HepG2 (cell line): ENCODE results near the gene TSPAN3. TPM values are rescaled to one million over a fixed set of nuclear protein-coding genes. Genes with fewer than 3 reads are reported as not detected.

Source experiments
- ATAC-seq: fragments of 200-7000 bp; cut with Tn5 transposase; 3 replicates; pipeline ENCODE4 v1.9.1; 2020; ENCODE audit warnings: mild to moderate bottlenecking, moderate library complexity
- BruUV-seq: library from RNA; stranded (reverse); fragments of 400-500 nt; replicated peaks from 2 replicates; lab custom pipeline; 2021; lab: Mats Ljungman, UMichigan
- CTCF ChIA-PET: fragments of 300-600 bp; formaldehyde crosslinking; extraction: SDS; loops from one replicate; lab custom pipeline; 2021; ENCODE audit warnings: low total read pairs, inconsistent platforms, low intra/inter-chr PET ratio; lab: Yijun Ruan, JAX
- POLR2A ChIA-PET: fragments of 350-600 bp; sonication (Branson Sonifier 250); formaldehyde crosslinking; loops from one replicate; lab custom pipeline; 2020; ENCODE audit warnings: antibody characterized with exemption, inconsistent platforms; lab: Yijun Ruan, JAX
- DNase-seq: peaks from one replicate; pipeline ENCODE4 v3.0.0-alpha.2; 2015; ENCODE audit warnings: low spot score
- FAIRE-seq: peaks from 3 replicates; lab custom pipeline; 2011; peaks lifted over from hg19 to GRCh38; lab: Jason Lieb, UNC
- H2AFZ ChIP-seq: one replicate; pipeline ENCODE4 v1.6.1; 2011; ENCODE audit warnings: low read length, inconsistent platforms
- H3K27ac ChIP-seq: fragments of 300-600 bp; 3 replicates; pipeline ENCODE4 v1.8.0; 2011; ENCODE audit warnings: mixed run types, mild to moderate bottlenecking, mixed read lengths, low read length, inconsistent platforms; ENCODE audit not compliant: insufficient read depth; ENCODE audit errors: extremely low read length
- H3K27me3 ChIP-seq, 2 experiments: fragments of 200-600 bp in 1 of 2; 2 replicates in 1 of 2; 3 replicates in 1 of 2; pipeline versions ENCODE4 v1.6.0 to v1.8.0; 2011; ENCODE audit warnings: low read length in 2 of 2, mild to moderate bottlenecking in 2 of 2, moderate library complexity in 2 of 2, inconsistent platforms in 1 of 2; ENCODE audit not compliant: insufficient read depth in 2 of 2, control insufficient read depth in 1 of 2
- H3K36me3 ChIP-seq, 2 experiments: fragments of 200-600 bp in 1 of 2; replicated peaks in 1 of 2; 2 replicates in 1 of 2; 3 replicates in 1 of 2; pipeline versions ENCODE4 v1.5.1 to v1.8.0; 2011; ENCODE audit warnings: low read length in 2 of 2, inconsistent platforms in 1 of 2; ENCODE audit not compliant: insufficient read depth in 2 of 2, control insufficient read depth in 1 of 2
- H3K4me1 ChIP-seq: 2 replicates; pipeline ENCODE4 v1.5.1; 2012; ENCODE audit warnings: low read length, inconsistent platforms; ENCODE audit not compliant: insufficient read depth
- H3K4me2 ChIP-seq: 2 replicates; pipeline ENCODE4 v1.6.0; 2011; ENCODE audit warnings: low read depth, low read length, inconsistent platforms
- H3K4me3 ChIP-seq, 3 experiments: fragments of 200-600 bp in 1 of 3; sonication (generic), shearing (Covaris generic) in 1 of 3; replicated peaks in 1 of 3; 2 replicates each; pipeline ENCODE4 v1.5.1; 2011 to 2016; ENCODE audit warnings: low read length in 3 of 3, inconsistent platforms in 2 of 3, low read depth in 2 of 3, mild to moderate bottlenecking in 2 of 3, control low read depth in 1 of 3, mixed read lengths in 1 of 3; ENCODE audit not compliant: insufficient read depth in 1 of 3
- H3K79me2 ChIP-seq: one replicate; pipeline ENCODE4 v1.6.1; 2011; ENCODE audit warnings: low read length, inconsistent platforms; ENCODE audit not compliant: insufficient read depth
- H3K9ac ChIP-seq: 2 replicates; pipeline ENCODE4 v1.6.0; 2011; ENCODE audit warnings: mild to moderate bottlenecking, low read depth, low read length, inconsistent platforms; ENCODE audit not compliant: insufficient read depth
- H3K9me3 ChIP-seq: 2 replicates; pipeline ENCODE4 v1.5.1; 2012; ENCODE audit warnings: mild to moderate bottlenecking, low read length
- H4K20me1 ChIP-seq: 2 replicates; pipeline ENCODE4 v1.6.0; 2011; ENCODE audit warnings: inconsistent platforms, mild to moderate bottlenecking, low read length, moderate library complexity; ENCODE audit not compliant: insufficient read depth
- DMAP1 ChIP-seq: IDR thresholded peaks from 2 replicates; pipeline ENCODE4 v1.6.1; 2016
- FOXP1 ChIP-seq, 2 experiments: fragments of 450-650 bp in 1 of 2; IDR thresholded peaks; 2 replicates each; pipeline ENCODE4 v1.6.1; 2017 to 2018; ENCODE audit warnings: antibody characterized with exemption in 1 of 2
- WGBS: methylation state at CpG from one replicate; pipeline ENCODE4 v1.1.6; 2017; ENCODE audit warnings: low lambda C conversion rate; 5-methylcytosine and 5-hydroxymethylcytosine counted together
- in situ Hi-C: cut with HindIII; loops from 2 replicates; pipeline ENCODE4 v1.10.0; 2017; ENCODE audit warnings: low pct_unique_long_range_greater_than_20kb; ENCODE audit not compliant: extremely low pct_ligation_motif_present
- intact Hi-C: fragments of 100-400 bp; cut with micrococcal nuclease; formaldehyde crosslinking; loops from one replicate; pipeline ENCODE4 v1.10.0; 2022; ENCODE audit not compliant: unreplicated experiment
- polyA plus RNA-seq, 8 experiments: library from polyadenylated mRNA; depleted of rRNA in 3 of 8; stranded (reverse) in 7 of 8; unstranded in 1 of 8; fragments of >200 nt; fragmentation: Illumina TruSeq in 4 of 8; extraction: Trizol in 4 of 8; gene quantifications; 2 replicates each; pipeline versions ENCODE4 v1.2.1 to v1.2.3, GENCODE V29; 2011 to 2016; ENCODE audit warnings: low read depth in 4 of 8, missing spikeins in 1 of 8, mixed read lengths in 1 of 8; ENCODE audit not compliant: insufficient read depth in 1 of 8
- total RNA-seq, 5 experiments: library from RNA; depleted of rRNA; stranded (reverse); fragments of >200 nt; fragmentation: Illumina TruSeq; extraction: Trizol; gene quantifications; 2 replicates each; pipeline ENCODE4 v1.2.3, GENCODE V29; 2016; ENCODE audit warnings: low read depth in 1 of 5
- TF ChIP-seq, protein P1 (sequence below): sonication (generic); formaldehyde crosslinking; IDR thresholded peaks from 2 replicates; pipeline ENCODE4 v1.4.0; 2020; ENCODE audit warnings: mild to moderate bottlenecking, missing genetic modification reagents, borderline replicate concordance
- TF ChIP-seq, protein P2 (sequence below): fragments of 450-650 bp; IDR thresholded peaks from 2 replicates; pipeline ENCODE4 v1.6.1; 2017
- TF ChIP-seq, protein P3 (sequence below), 2 experiments: sonication (generic) in 1 of 2; formaldehyde crosslinking in 1 of 2; IDR thresholded peaks; 2 replicates each; pipeline versions ENCODE4 v1.4.0 to v1.6.1; 2016 to 2020; ENCODE audit warnings: borderline replicate concordance in 1 of 2, low read depth in 1 of 2, mild to moderate bottlenecking in 1 of 2, missing genetic modification reagents in 1 of 2

TSPAN3 gene
- total and polyA plus RNA-seq, 2 of the 13 experiments (the other 11 are each of a cell fraction or from before 2014, with no cell fraction given), result 167 to 170 TPM

DNA sequence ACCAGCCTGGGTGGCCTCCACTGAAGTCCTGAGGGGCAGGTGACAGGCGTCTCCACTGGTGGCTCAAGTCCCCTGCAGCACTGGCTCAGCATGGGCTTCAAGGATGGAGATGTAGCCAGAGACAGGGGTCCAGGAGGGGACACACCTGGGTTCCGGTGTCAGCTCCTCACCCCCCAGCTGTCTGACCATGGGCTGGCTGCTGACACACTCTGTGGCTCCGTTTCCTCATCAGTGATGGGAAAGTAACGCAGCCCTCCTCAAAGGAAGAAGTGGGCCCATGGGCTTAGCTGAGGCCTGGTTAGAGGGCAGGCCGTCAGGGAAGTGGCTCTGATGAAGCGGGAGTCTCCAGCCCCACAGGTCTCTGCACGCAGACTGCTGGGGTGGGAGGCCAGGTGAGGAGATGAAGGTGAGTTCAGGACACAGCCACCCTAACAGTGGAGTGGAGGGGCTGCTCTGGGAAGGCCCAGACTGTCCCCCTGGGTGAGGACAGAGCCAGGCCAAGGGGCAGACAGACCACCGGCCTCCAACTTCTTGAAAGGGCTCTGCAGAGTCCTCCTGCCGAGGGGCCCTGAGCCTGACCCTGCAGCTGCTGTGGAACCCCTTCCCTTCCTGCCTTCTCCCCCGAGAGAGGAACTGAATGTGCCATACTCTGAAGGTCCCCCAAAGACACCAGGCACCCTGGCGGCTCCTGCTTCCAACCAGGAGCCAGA lies 52.0 kb downstream of the TSPAN3 start:
- Histone ChIP-seq H3K4me2 (0 out of 2 replicates have a peak overlapping the region, but pooled peaks have one; percentile 32), H3K9ac (no peak overlapping the region), H3K4me3 (no peak overlapping the region; a peak in 1 of 6 replicates), H3K9me3 (no peaks in the 10 kb centered on the region), H3K36me3 (no peaks in the 10 kb centered on the region), H3K27ac (no peak overlapping the region), H4K20me1 (no peaks in the 10 kb centered on the region), H3K4me1 (no peaks in the 10 kb centered on the region), H2AFZ (no peak overlapping the region), H3K79me2 (no peaks in the 10 kb centered on the region), H3K27me3 (peaks cover 8 to 67% of the 10 kb centered on the region in 2 experiments; a peak in 4 of 5 replicates)
- DNase-seq (no peak), FAIRE-seq (no peak), ATAC-seq (peak; percentile 5; the same call in 1 of the 3 replicates)
- 22% methylated on average over 3 of the region's 11 CpGs for WGBS
- POLR2A ChIA-PET, result no interaction called here
- CTCF ChIA-PET, result no interaction called here
- TF ChIP-seq, protein P1, sequence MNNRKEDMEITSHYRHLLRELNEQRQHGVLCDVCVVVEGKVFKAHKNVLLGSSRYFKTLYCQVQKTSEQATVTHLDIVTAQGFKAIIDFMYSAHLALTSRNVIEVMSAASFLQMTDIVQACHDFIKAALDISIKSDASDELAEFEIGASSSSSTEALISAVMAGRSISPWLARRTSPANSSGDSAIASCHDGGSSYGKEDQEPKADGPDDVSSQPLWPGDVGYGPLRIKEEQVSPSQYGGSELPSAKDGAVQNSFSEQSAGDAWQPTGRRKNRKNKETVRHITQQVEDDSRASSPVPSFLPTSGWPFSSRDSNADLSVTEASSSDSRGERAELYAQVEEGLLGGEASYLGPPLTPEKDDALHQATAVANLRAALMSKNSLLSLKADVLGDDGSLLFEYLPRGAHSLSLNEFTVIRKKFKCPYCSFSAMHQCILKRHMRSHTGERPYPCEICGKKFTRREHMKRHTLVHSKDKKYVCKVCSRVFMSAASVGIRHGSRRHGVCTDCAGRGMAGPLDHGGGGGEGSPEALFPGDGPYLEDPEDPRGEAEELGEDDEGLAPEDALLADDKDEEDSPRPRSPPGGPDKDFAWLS (CRISPR knock-in tag), result no peak
- TF ChIP-seq FOXP1 (IDR thresholded peaks at IDR 0.05), result no peak
- no peak for TF ChIP-seq FOXP1 (CRISPR knock-in tag; IDR thresholded peaks at IDR 0.05)
- TF ChIP-seq, protein P2, sequence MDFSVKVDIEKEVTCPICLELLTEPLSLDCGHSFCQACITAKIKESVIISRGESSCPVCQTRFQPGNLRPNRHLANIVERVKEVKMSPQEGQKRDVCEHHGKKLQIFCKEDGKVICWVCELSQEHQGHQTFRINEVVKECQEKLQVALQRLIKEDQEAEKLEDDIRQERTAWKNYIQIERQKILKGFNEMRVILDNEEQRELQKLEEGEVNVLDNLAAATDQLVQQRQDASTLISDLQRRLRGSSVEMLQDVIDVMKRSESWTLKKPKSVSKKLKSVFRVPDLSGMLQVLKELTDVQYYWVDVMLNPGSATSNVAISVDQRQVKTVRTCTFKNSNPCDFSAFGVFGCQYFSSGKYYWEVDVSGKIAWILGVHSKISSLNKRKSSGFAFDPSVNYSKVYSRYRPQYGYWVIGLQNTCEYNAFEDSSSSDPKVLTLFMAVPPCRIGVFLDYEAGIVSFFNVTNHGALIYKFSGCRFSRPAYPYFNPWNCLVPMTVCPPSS, result no peak
- TF ChIP-seq, protein P3, sequence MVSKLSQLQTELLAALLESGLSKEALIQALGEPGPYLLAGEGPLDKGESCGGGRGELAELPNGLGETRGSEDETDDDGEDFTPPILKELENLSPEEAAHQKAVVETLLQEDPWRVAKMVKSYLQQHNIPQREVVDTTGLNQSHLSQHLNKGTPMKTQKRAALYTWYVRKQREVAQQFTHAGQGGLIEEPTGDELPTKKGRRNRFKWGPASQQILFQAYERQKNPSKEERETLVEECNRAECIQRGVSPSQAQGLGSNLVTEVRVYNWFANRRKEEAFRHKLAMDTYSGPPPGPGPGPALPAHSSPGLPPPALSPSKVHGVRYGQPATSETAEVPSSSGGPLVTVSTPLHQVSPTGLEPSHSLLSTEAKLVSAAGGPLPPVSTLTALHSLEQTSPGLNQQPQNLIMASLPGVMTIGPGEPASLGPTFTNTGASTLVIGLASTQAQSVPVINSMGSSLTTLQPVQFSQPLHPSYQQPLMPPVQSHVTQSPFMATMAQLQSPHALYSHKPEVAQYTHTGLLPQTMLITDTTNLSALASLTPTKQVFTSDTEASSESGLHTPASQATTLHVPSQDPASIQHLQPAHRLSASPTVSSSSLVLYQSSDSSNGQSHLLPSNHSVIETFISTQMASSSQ (IDR thresholded peaks at IDR 0.05; ENCODE audit: low read depth), result no peak
- TF ChIP-seq, protein P3 (CRISPR knock-in tag; IDR thresholded peaks at IDR 0.05; ENCODE audit: borderline replicate concordance), result no peak
- TF ChIP-seq DMAP1 (CRISPR knock-in tag), result no peak
- in situ Hi-C loops (no loop called here), intact Hi-C loops (no loop called here)
- BruUV-seq, result no TSS peak
